Fibroblast of peridontal ligament (primary cell): ENCODE results near the gene AMOTL1.
"Not testable (repeated sequence)": the region's sequence is repeated elsewhere in the genome, so short reads cannot be mapped to it uniquely, and the experiment has no call there.

ENCODE experiments used
- DNase-seq: peaks from one replicate; pipeline ENCODE4 v3.0.0-alpha.2; 2010; ENCODE audit errors: extremely low read depth

Gene AMOTL1

DNA sequence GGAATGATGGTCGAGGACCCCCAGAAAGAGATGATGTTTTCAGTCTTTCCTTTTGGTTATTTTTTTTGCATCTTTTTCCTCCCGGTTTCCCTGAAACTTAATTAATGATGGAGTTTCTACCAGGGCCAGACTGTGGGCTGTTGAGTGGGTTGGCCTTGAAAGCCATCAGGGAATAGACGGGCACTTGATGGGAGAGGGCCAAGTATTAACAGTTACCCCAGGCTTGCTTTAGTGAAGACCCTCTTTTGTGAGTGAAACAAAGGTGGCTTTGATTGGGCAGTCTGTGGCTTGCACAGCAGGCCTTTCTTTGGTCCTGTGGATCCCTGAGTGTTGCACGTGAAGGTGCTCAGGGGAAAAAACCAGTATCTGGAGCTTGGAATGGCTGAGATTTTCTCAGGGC, 56.9 kb downstream of the AMOTL1 start:
- DNase-seq: no peak

- DNase-seq: no peak
Observed at GRCh38 chr11:94825481-94825880, 57.3 kb downstream of the AMOTL1 start.

- no peak for DNase-seq
Observed at GRCh38 chr11:94826415-94826814, 58.3 kb downstream of the AMOTL1 start.

DNA sequence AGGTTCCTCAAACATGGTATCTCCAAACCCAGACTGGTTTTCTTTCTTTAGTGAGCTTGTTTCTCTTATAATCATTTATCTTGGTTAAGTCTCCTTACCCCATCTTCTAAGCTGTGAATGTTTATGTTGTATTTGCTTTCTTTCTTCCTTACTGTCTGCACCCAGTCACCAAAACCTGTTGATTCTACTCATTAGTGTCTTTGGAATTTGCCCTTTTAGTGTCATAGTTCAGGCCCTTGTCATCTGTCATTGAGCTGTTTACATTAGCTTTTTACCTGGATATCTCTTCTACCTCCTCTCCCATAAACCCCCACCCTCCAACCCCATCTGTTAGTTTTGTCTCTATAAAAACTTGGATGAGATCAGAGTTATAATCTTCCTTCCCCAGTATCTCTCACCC, 59.9 kb downstream of the AMOTL1 start:
- DNase-seq: no peak

- DNase-seq: peak; percentile 29
Observed at GRCh38 chr11:94830722-94831510, 62.8 kb downstream of the AMOTL1 start.

DNA sequence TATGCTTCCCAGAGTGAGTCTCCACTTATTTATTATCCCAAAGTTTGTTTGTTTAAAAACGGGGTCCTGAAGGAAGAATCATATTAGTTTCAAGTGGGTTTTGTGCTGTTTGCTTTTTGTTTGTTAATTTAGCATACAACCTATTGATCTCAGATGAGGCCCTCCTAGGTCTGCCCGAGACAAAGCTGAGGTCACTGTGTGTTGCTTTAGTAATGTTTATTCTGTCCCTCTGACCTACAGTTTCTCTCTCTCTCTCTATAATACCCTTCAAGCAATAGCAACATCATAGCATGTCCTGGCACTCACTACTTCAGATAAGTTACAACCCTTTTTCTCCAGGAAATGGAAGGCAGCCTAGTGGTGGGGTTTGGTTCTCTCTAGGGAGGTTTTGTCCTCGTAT, 63.4 kb downstream of the AMOTL1 start:
- DNase-seq: no peak

GRCh38 chr11:94832604-94833235, 64.6 kb downstream of the AMOTL1 start:
- DNase-seq: no peak

GRCh38 chr11:94834911-94835593, 66.9 kb downstream of the AMOTL1 start:
- peak; percentile 38 for DNase-seq

- DNase-seq: peak; percentile 50
Observed at GRCh38 chr11:94835594-94835927, 67.4 kb downstream of the AMOTL1 start.

GRCh38 chr11:94837317-94837716, 69.2 kb downstream of the AMOTL1 start:
- no peak for DNase-seq

DNA sequence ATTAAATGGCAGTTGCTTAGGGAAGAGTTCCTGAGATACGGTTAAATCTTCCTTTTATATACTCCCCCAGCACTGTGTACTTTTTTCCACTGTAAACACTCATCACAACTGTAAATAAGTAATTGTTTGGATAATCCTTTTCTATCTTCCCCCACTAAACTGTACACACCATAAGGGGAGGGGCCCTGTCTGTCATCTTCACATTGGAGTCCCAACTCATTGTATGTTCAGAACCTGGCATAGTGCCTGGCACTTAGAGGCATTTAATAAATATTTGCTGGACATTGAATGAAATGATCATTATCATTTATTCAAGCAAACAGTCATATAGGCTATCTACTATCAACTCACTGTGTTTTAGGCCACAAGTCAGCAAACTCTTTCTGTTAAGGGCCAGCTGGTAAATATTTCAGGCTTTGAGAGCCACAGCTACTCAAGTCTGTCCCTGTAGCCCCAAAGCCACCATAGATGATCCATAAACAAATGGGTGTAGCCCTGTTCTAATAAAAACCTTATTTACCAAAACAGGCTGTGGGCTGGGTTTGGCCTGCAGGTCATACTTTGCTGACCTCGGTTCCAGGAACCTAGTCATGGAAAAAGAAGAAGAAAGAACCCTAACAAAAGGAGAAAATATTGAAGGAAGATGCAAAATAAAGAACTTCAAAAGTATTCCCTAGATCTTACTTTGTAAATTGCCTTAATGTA, 70.0 kb downstream of the AMOTL1 start:
- DNase-seq: no peak

GRCh38 chr11:94840209-94840608, 72.1 kb downstream of the AMOTL1 start:
- peak; percentile 81 for DNase-seq

DNA sequence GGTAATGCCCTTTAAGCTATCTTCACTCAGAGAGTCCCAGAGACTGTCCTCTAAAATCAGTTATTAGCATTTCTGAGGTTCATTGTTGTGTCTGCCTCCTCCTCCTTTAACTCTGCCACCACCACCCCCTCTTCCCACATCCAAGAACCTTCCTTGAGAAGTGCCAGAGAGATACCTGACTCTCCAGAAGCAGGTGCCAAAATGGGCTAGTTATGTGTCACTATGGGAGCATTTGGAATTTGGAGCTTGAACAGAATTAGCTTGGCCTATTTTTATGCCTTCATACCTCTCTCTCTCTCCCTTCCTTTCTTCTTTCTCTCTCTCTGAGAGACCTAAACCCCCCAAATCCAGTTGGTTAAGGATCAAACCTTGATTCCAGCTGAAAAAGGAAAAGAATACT, 75.9 kb downstream of the AMOTL1 start:
- no peak for DNase-seq

DNA sequence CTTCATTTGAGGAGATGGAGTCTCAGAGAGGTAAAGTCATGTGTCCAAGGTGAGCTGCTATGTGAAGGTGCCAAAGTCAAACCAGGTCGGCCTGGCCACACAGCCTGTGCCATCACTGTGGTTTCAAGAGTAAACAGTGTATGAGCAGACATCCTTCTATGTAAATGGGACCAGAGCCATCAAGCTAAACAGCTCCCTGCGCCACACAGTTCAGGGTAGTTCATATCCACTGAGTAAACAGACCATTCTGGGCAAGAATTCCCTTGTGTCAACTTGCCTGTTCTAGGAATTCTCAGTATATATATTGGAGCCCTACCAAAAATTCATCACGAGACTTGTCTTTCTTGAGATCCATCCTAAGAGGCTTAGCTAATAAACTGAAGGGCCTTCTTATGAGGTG, 77.5 kb downstream of the AMOTL1 start:
- peak; percentile 91 for DNase-seq

DNA sequence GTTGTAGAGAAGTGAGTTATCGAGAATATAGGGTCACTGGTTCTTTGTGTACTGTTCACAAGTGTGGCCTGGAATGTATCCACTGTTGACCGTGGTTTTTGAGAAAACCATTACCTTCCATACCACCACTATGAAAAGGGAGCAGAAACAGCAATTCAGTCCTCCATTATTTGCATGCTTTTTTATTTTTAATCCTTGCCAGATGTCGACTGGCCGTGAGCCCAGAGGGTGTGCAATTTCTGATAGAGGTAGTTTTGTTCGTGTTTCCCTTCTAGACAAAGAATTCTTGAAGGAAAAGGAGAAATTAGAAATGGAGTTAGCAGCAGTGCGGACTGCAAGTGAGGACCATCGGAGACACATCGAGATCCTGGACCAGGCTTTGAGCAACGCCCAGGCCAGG, 81.7 kb downstream of the AMOTL1 start:
- DNase-seq: peak; percentile 73

DNA sequence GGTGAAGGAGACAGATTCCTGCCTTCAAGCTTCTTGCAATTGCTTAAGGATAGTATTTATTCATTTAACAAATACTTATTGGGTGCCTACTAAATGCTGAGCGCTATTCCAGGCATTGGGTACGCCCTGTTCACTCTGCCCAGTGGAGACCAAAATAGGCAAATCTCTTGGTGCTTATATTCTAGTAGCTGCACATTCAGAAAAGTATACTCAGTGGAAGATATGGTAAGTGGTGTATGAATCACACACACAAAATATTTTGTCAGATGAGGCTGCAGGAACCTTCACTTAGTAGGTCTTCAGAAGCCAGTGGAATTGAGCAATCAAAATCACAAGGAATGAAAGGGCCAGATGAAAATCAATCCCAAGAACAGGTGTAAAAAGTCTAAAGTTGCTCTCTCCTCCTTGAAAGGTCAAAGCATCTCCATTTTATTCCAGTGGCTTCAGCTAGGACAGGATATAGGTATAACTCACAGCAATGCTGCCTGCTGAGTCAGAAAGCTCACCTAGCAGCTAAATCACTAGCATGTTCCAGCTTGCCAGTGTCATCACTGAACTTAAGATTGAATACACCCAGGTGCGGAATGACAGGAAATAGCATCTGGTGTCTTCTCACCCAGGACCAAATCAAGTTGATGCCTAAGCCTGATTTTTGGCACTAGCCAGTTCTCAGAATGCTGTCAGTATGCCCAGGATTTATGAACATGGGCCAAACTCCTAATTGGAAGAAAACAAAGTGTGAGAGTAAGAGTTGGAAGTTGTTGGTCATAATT, 83.9 kb downstream of the AMOTL1 start:
- no peak for DNase-seq

- DNase-seq: not testable (repeated sequence)
Observed at GRCh38 chr11:94853288-94853687, 85.1 kb downstream of the AMOTL1 start.

GRCh38 chr11:94853836-94854235, 85.7 kb downstream of the AMOTL1 start:
- DNase-seq: no peak

- DNase-seq: no peak
Observed at GRCh38 chr11:94854770-94855633, 86.8 kb downstream of the AMOTL1 start.

- no peak for DNase-seq
Observed at GRCh38 chr11:94855666-94856065, 87.5 kb downstream of the AMOTL1 start.

DNA sequence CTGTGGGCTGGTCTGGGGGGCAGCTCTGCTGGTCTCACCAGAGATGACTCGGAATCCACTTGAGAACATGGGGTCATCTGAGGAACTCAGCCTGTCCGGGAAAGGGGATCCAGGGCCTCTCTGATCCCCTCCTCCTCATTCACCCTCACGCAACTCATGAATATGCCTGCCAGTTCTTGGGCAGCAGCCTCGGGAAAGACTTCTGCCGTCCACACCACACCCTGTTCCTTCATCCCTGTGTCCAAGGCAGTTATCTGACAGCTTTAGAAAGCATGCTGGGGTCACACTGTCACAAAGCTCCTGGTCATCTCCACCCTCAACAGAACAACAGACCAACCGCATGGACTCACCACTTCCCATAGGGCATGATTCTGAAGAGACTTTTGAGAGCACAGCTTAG, 88.3 kb downstream of the AMOTL1 start:
- DNase-seq: no peak
